ENCODE results near the gene SUFU.

SUFU gene

GRCh38 chr10:102470579-102471546 is 32.9 kb upstream of the SUFU start:
- Histone ChIP-seq H3K27ac (no peak overlapping the region), H3K4me3 (no peak overlapping the region)
- DNase-seq (ENCODE audit: low spot score): no peak
- no peak for TF ChIP-seq CTCF (IDR thresholded peaks at IDR 0.05)

GRCh38 chr10:102473445-102474331 is 30.1 kb upstream of the SUFU start:
- Histone ChIP-seq H3K27ac (no peak overlapping the region), H3K4me3 (no peak overlapping the region)
- DNase-seq (ENCODE audit: low spot score): no peak
- no peak for TF ChIP-seq CTCF (IDR thresholded peaks at IDR 0.05)

- Histone ChIP-seq H3K27ac (no peak overlapping the region), H3K4me3 (no peak overlapping the region)
- TF ChIP-seq CTCF (IDR thresholded peaks at IDR 0.05): no peak
- DNase-seq (ENCODE audit: low spot score): no peak
Observed at GRCh38 chr10:102475451-102476040, 28.2 kb upstream of the SUFU start.

GRCh38 chr10:102476466-102477141 is 27.2 kb upstream of the SUFU start:
- TF ChIP-seq CTCF (IDR thresholded peaks at IDR 0.05): no peak
- Histone ChIP-seq H3K4me3 (no peak overlapping the region), H3K27ac (no peak overlapping the region)
- DNase-seq (ENCODE audit: low spot score): no peak

GRCh38 chr10:102479651-102480050 is 24.1 kb upstream of the SUFU start:
- no peak overlapping the region for H3K27ac ChIP-seq
- DNase-seq (ENCODE audit: low spot score): no peak
- no peak overlapping the region for H3K4me3 ChIP-seq
- TF ChIP-seq CTCF (IDR thresholded peaks at IDR 0.05): no peak

- no peak overlapping the region for H3K27ac ChIP-seq
- no peak for DNase-seq (ENCODE audit: low spot score)
- no peak for TF ChIP-seq CTCF (IDR thresholded peaks at IDR 0.05)
Observed at GRCh38 chr10:102480396-102480795, 23.4 kb upstream of the SUFU start.

More at GRCh38 chr10:102480396-102480795, 23.4 kb upstream of the SUFU start:
- H3K4me3 ChIP-seq: no peak overlapping the region
